Esophagus (tissue), 2 donors: ENCODE data around the gene SLC2A8. TPM values are rescaled to one million over a fixed set of nuclear protein-coding genes. Genes with fewer than 3 reads are reported as not detected.
A peak's percentile ranks its signal among the peaks of the same experiment; 100 is the strongest.

Experiments used
- H3K27ac ChIP-seq, 2 donors: one replicate each; pipeline ENCODE4 v1.5.1; 2013; ENCODE audit warnings: low read depth in 2 of 2, mild to moderate bottlenecking in 2 of 2, inconsistent platforms in 1 of 2, low read length in 1 of 2, moderate library complexity in 1 of 2
- H3K27me3 ChIP-seq, 2 donors: one replicate each; pipeline ENCODE4 v1.6.1; 2013; ENCODE audit warnings: low read length in 2 of 2, control low read depth in 1 of 2, mild to moderate bottlenecking in 1 of 2; ENCODE audit not compliant: insufficient read depth in 2 of 2, control insufficient read depth in 1 of 2
- H3K36me3 ChIP-seq, 2 donors: one replicate each; pipeline ENCODE4 v1.6.1; 2013; ENCODE audit warnings: low read length in 1 of 2; ENCODE audit not compliant: control insufficient read depth in 2 of 2, insufficient read depth in 2 of 2
- H3K4me1 ChIP-seq, 2 donors: one replicate each; pipeline ENCODE4 v1.6.1; 2013; ENCODE audit warnings: low read length in 1 of 2; ENCODE audit not compliant: control insufficient read depth in 2 of 2, insufficient read depth in 2 of 2
- H3K4me3 ChIP-seq, 2 donors: one replicate each; pipeline ENCODE4 v1.5.1; 2013; ENCODE audit warnings: low read length in 2 of 2, mild to moderate bottlenecking in 2 of 2, low read depth in 1 of 2, moderate library complexity in 1 of 2
- H3K9me3 ChIP-seq, 2 donors: one replicate each; pipeline ENCODE4 v1.6.1; 2013; ENCODE audit warnings: mild to moderate bottlenecking in 2 of 2, low read depth in 1 of 2, low read length in 1 of 2, moderate library complexity in 1 of 2; ENCODE audit not compliant: control insufficient read depth in 2 of 2, insufficient read depth in 1 of 2
- WGBS, 2 donors: extraction: QIAGEN DNeasy Blood & Tissue Kit; methylation state at CpG; one replicate each; pipeline ENCODE4 v1.1.7; 2013; 5-methylcytosine and 5-hydroxymethylcytosine counted together
- polyA plus RNA-seq, 2 donors: library from polyadenylated mRNA; stranded (reverse); fragments of 200-250 nt; gene quantifications; one replicate each; pipeline ENCODE4 v1.2.3, GENCODE V29; 2013
- donor health status: healthy with polysubstance abuse.
- donor health status: Bipolar disorder and iron deficiency.

SLC2A8 gene
- 10 to 100 TPM; 10.3 to 12.2 TPM for polyA plus RNA-seq

- Histone ChIP-seq H3K9me3 (no peaks in the 10 kb centered on the region), H3K4me3 (peak within 1 kb of the TSS; percentile 55 to 79), H3K4me1 (peaks cover 0 to 8% of the 10 kb centered on the region in 2 donors), H3K27ac (peak within 1 kb of the TSS; percentile 86 to 91), H3K27me3 (no peaks in the 10 kb centered on the region), H3K36me3 (no peaks in the 10 kb centered on the region)
- 0 to 1% methylated on average over 71 to 87 of the region's 87 CpGs for WGBS, 2 donors
Observed at GRCh38 chr9:127396808-127397645, at the start of gene SLC2A8. Gene SLC2A8, plus strand, starts transcription at chr9:127397169. Its CDS starts 62 bp downstream, at chr9:127397231.

GRCh38 chr9:127347831-127348776 lies 48.9 kb upstream of the SLC2A8 start:
- Histone ChIP-seq H3K27me3 (no peaks in the 10 kb centered on the region), H3K4me3 (no peak overlapping the region), H3K36me3 (peaks cover 3% of the 10 kb centered on the region in 2 donors), H3K9me3 (no peaks in the 10 kb centered on the region), H3K27ac (peak overlapping the region in 1 of 2 donors; percentile 8), H3K4me1 (peaks cover 0 to 2% of the 10 kb centered on the region in 2 donors)
- 70 to 73% methylated on average over 8 of the region's 8 CpGs for WGBS, 2 donors

- Histone ChIP-seq H3K9me3 (no peaks in the 10 kb centered on the region), H3K4me3 (no peak overlapping the region), H3K36me3 (peaks cover 0 to 3% of the 10 kb centered on the region in 2 donors), H3K27ac (no peak overlapping the region), H3K27me3 (no peaks in the 10 kb centered on the region), H3K4me1 (peaks cover 0 to 2% of the 10 kb centered on the region in 2 donors)
- 91 to 93% methylated on average over 12 of the region's 12 CpGs for WGBS, 2 donors
Observed at GRCh38 chr9:127349483-127350113, 47.4 kb upstream of the SLC2A8 start.

GRCh38 chr9:127351182-127352166 lies 45.5 kb upstream of the SLC2A8 start:
- Histone ChIP-seq H3K4me3 (no peak overlapping the region), H3K36me3 (peaks cover 0 to 7% of the 10 kb centered on the region in 2 donors), H3K27ac (peak overlapping the region; percentile 7 to 26), H3K27me3 (no peaks in the 10 kb centered on the region), H3K9me3 (no peaks in the 10 kb centered on the region), H3K4me1 (no peaks in the 10 kb centered on the region)
- 70 to 73% methylated on average over 4 of the region's 4 CpGs for WGBS, 2 donors

GRCh38 chr9:127353882-127354281 lies 43.1 kb upstream of the SLC2A8 start:
- Histone ChIP-seq H3K4me1 (no peaks in the 10 kb centered on the region), H3K9me3 (no peaks in the 10 kb centered on the region), H3K27me3 (no peaks in the 10 kb centered on the region), H3K4me3 (no peak overlapping the region), H3K27ac (no peak overlapping the region), H3K36me3 (peaks cover 3 to 4% of the 10 kb centered on the region in 2 donors)
- WGBS, 2 donors = 74 to 80% methylated on average over 5 of the region's 5 CpGs

GRCh38 chr9:127356906-127357305 lies 40.1 kb upstream of the SLC2A8 start:
- Histone ChIP-seq H3K27ac (no peak overlapping the region), H3K36me3 (peaks cover 3 to 4% of the 10 kb centered on the region in 2 donors), H3K27me3 (no peaks in the 10 kb centered on the region), H3K9me3 (no peaks in the 10 kb centered on the region), H3K4me1 (peaks cover 2% of the 10 kb centered on the region in 2 donors), H3K4me3 (no peak overlapping the region)
- WGBS, 2 donors = 79 to 94% methylated on average over 4 of the region's 4 CpGs

GRCh38 chr9:127358023-127358535 lies 38.9 kb upstream of the SLC2A8 start:
- Histone ChIP-seq H3K27me3 (no peaks in the 10 kb centered on the region), H3K4me1 (peaks cover 2 to 3% of the 10 kb centered on the region in 2 donors), H3K4me3 (no peak overlapping the region), H3K36me3 (peaks cover 3 to 4% of the 10 kb centered on the region in 2 donors), H3K9me3 (no peaks in the 10 kb centered on the region), H3K27ac (peak overlapping the region in 1 of 2 donors; percentile 16)
- WGBS, 2 donors = 70 to 82% methylated on average over 3 of the region's 3 CpGs

- 86 to 88% methylated on average over 3 of the region's 3 CpGs for WGBS, 2 donors
- H3K9me3 ChIP-seq = no peaks in the 10 kb centered on the region
- H3K4me3 ChIP-seq = no peak overlapping the region
- no peak overlapping the region for H3K27ac ChIP-seq
- H3K4me1 ChIP-seq = peaks cover 2 to 3% of the 10 kb centered on the region in 2 donors
- no peaks in the 10 kb centered on the region for H3K27me3 ChIP-seq
- peaks cover 3 to 4% of the 10 kb centered on the region in 2 donors for H3K36me3 ChIP-seq
Observed at GRCh38 chr9:127358770-127359169, 38.2 kb upstream of the SLC2A8 start.
